H1 (cell line): ENCODE measurements around the gene COL26A1. TPM values are rescaled to one million over a fixed set of nuclear protein-coding genes. Genes with fewer than 3 reads are reported as not detected.

Source experiments
- CHD7 ChIP-seq: fragments of 300-600 bp; sonication (generic); IDR thresholded peaks from 2 replicates; pipeline ENCODE4 v1.7.1; 2012; ENCODE audit warnings: low read length, moderate library complexity, mild to moderate bottlenecking, inconsistent platforms; ENCODE audit not compliant: insufficient replicate concordance
- polyA plus RNA-seq, 7 experiments: library from polyadenylated mRNA; depleted of rRNA in 3 of 7; stranded (reverse) in 5 of 7; unstranded in 2 of 7; fragments of >200 nt in 5 of 7; fragments of 200-250 nt in 2 of 7; gene quantifications; 1 replicate in 5 of 7; 2 replicates in 1 of 7; 4 replicates in 1 of 7; pipeline versions ENCODE4 v1.2.1 to v1.2.3, GENCODE V29; 2011 to 2013; ENCODE audit warnings: missing spikeins in 2 of 7, mixed read lengths in 2 of 7
- total RNA-seq: library from RNA; stranded (reverse); fragmentation: NEBNext Ultra II Directional; extraction: Animal tissue kit (Norgen Biotek cat#: 25700); gene quantifications from 2 replicates; pipeline ENCODE4 v1.2.1, GENCODE V29; 2021

The COL26A1 gene
- total and polyA plus RNA-seq, 2 of the 8 experiments (the other 6 are each of a cell fraction or from before 2014, with no cell fraction given): 51.1 to 68.8 TPM

GRCh38 chr7:101420436-101420835 lies 57.8 kb downstream of the COL26A1 start (continued):
- TF ChIP-seq CHD7: no peak
